BLaER1 treated with 17β-estradiol and CSF1 and Interleukin-3, amounts not matched to agents 10 nM and 100 nM (cell line): Measurements from ENCODE around the gene RASSF9.

Experiments
- H3K27ac ChIP-seq, 11 experiments: shearing (Covaris generic); formaldehyde crosslinking; 2 replicates each; pipeline ENCODE4 v1.8.1; 2022
- H3K27me3 ChIP-seq, 11 experiments: shearing (Covaris generic); formaldehyde crosslinking; 2 replicates each; pipeline ENCODE4 v1.8.1; 2022
- H3K36me3 ChIP-seq, 11 experiments: shearing (Covaris generic); formaldehyde crosslinking; 2 replicates each; pipeline ENCODE4 v1.8.1; 2022
- H3K4me1 ChIP-seq, 10 experiments: shearing (Covaris generic); formaldehyde crosslinking; 2 replicates each; pipeline ENCODE4 v1.8.1; 2022
- H3K4me2 ChIP-seq, 11 experiments: shearing (Covaris generic); formaldehyde crosslinking; 2 replicates each; pipeline ENCODE4 v1.8.1; 2022
- H3K4me3 ChIP-seq, 10 experiments: shearing (Covaris generic); formaldehyde crosslinking; 2 replicates each; pipeline ENCODE4 v1.8.1; 2022
- H3K9ac ChIP-seq, 11 experiments: shearing (Covaris generic); formaldehyde crosslinking; 2 replicates each; pipeline ENCODE4 v1.8.1; 2022
- H3K9me3 ChIP-seq, 11 experiments: shearing (Covaris generic); formaldehyde crosslinking; replicated peaks in 1 of 11; 2 replicates each; pipeline ENCODE4 v1.8.1; 2022
- H4K20me1 ChIP-seq, 11 experiments: shearing (Covaris generic); formaldehyde crosslinking; 2 replicates each; pipeline ENCODE4 v1.8.1; 2022
- Cebpa-rat ChIP-seq, 11 experiments: shearing (Covaris generic); IDR thresholded peaks; 2 replicates each; pipeline ENCODE4 v1.8.1; 2022

RASSF9 gene

DNA sequence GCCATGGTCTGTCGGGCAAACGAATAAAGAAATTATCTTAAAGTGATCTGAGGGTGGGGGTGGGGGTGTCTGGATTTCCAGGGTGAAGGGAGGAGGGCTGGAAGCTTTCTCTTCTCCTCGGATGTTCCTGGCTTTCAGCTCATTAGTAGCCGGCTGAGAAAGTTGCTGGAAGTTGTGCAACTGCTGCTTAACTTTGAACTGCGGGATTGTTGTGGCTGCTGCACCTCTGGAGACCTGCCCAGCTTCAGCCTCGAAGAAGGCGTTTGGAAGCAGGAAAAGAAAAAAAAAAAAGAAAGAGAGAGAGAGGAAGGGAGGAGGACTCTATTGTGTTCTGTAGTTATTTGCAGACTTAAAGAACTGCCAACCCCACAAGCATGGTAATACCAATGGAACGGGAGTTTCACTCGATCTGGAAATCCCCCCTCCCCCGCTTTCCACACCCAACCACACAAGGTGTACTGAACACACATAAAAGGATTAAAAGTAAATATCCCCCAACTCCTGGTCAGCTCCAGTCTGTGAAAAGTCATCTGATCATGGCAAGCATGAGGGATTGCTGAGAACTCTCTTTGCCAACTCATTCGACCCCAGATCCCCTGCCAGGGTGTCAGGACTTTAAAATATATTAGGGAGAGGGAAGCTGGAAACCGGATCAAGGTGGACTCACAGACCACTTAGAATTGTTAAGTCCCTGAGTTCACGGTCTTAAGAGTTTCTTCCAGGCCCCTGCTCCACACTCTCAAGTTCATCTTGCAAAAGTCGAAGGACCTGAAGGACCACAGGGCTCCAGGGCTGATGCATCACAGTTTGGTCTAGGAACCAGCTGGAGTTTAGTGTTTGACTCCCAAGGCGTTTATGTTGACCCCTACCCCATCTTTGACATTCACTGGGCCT lies at the start of gene RASSF9:
Gene RASSF9, minus strand, starts transcription at position 213 of the 894 bp plus-strand sequence. Its CDS starts 208 bp downstream, at position 5.
- H3K4me1 ChIP-seq: no peaks in the 10 kb centered on the region
- no peak within 1 kb of the TSS for H3K4me3 ChIP-seq
- H3K36me3 ChIP-seq: no peaks in the 10 kb centered on the region
- no peaks in the 10 kb centered on the region for H4K20me1 ChIP-seq
- H3K9me3 ChIP-seq: no peaks in the 10 kb centered on the region
- H3K4me2 ChIP-seq: no peak within 1 kb of the TSS
- no peak within 1 kb of the TSS for H3K9ac ChIP-seq
- no peaks in the 10 kb centered on the region for H3K27me3 ChIP-seq
- TF ChIP-seq Cebpa-rat (IDR thresholded peaks at IDR 0.05): no peak
- H3K27ac ChIP-seq: no peak within 1 kb of the TSS

DNA sequence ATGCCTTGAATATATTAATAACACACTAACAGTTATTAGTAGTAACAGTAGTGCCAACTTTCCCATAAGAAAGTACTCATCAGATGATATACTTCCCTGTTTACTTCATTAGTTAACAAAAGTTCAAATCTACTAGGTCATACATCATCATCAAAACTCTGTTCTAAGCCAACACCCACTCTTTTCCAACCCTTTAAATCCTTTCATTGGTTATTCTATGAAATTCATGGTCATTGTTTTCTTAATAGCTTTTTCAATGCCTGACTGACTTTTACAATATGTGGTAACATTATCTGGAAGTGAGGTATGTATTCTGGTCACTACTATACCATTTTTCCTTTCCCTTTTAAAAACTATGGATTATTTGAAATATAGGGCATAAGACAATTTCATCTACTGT lies 47.6 kb upstream of the RASSF9 start:
- Histone ChIP-seq H3K9me3 (no peaks in the 10 kb centered on the region), H3K27ac (no peak overlapping the region), H3K36me3 (no peaks in the 10 kb centered on the region), H3K4me2 (no peak overlapping the region), H3K27me3 (no peaks in the 10 kb centered on the region), H3K9ac (no peak overlapping the region), H3K4me3 (no peak overlapping the region), H4K20me1 (no peaks in the 10 kb centered on the region), H3K4me1 (no peaks in the 10 kb centered on the region)
- TF ChIP-seq Cebpa-rat (IDR thresholded peaks at IDR 0.05): no peak

DNA sequence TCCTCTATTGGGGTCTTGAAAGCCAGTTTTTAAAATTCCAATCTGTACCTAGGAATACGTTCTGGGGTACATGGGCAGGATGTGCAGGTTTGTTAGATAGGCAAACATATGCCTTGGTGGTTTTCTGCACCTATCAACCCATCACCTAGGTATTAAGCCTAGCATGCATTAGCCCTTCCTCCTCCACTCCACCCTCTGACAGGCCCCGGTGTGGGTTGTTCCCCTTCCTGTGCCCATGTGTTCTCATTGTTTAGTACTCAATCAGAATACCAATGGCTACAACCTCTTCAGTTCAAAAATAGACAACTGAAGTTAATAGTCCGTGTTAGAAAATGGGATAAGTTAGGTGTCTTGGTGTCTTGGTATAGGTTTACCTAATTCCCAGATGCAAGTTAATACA lies 41.2 kb upstream of the RASSF9 start:
- Histone ChIP-seq H3K27me3 (no peaks in the 10 kb centered on the region), H3K4me2 (no peak overlapping the region), H3K4me1 (no peaks in the 10 kb centered on the region), H3K9me3 (no peaks in the 10 kb centered on the region), H3K27ac (no peak overlapping the region), H3K36me3 (no peaks in the 10 kb centered on the region), H3K9ac (no peak overlapping the region), H3K4me3 (no peak overlapping the region), H4K20me1 (no peaks in the 10 kb centered on the region)
- no peak for TF ChIP-seq Cebpa-rat (IDR thresholded peaks at IDR 0.05)

DNA sequence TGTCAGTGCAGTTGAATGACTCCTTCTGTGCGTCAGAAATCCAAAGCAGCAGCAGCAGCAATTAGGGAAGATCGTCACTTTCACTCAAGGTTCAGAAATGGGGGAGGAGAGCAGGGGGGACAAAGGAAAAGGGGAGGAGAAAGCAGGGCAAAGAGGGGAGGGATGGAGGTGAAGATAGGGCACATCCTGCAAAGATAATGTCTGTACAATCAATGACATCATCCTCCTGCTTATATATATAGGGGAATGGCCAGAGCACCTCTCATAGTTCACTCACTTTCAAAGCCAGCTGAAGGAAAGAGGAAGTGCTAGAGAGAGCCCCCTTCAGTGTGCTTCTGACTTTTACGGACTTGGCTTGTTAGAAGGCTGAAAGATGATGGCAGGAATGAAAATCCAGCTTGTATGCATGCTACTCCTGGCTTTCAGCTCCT lies 37.8 kb upstream of the RASSF9 start, which contains the start of gene NTS:
Gene NTS, plus strand, starts transcription at position 265 of the 431 bp plus-strand sequence. Its CDS starts 109 bp downstream, at position 374.
- no peak for TF ChIP-seq Cebpa-rat (IDR thresholded peaks at IDR 0.05)
- Histone ChIP-seq H3K4me2 (no peak within 1 kb of the TSS), H3K27me3 (no peaks in the 10 kb centered on the region), H3K27ac (no peak within 1 kb of the TSS), H3K9me3 (no peaks in the 10 kb centered on the region), H3K9ac (no peak within 1 kb of the TSS), H3K36me3 (no peaks in the 10 kb centered on the region), H3K4me1 (no peaks in the 10 kb centered on the region), H3K4me3 (no peak within 1 kb of the TSS), H4K20me1 (no peaks in the 10 kb centered on the region)

DNA sequence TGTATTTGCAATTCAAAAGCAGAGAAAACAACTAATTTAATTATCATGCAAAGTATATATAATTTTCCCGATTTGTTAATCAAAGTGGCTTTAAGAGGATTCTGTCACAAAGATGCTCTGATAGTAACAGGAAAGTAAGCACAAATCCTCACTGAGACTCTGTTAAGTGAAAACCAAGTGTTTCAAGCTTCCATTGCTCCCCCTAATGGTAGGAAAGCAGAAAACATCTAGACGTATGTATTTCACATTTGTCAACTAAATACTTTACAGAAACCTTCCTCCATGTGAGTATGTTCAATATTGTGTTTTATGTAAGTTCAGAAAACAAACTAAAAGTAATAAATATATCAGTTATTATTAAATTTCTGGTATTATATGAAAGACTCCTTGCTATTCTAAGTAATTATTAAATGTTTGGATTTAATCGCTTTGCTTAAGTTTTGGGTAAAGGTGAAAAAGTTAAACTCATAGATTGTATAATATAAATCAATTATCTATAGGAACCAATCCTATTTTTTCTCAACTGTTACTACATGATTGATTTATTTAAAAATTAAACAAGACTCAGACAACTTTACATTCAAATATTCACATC lies 36.4 kb upstream of the RASSF9 start:
- Histone ChIP-seq H3K4me3 (no peak overlapping the region), H3K27me3 (no peaks in the 10 kb centered on the region), H3K9me3 (no peaks in the 10 kb centered on the region), H3K36me3 (no peaks in the 10 kb centered on the region), H3K27ac (no peak overlapping the region), H3K4me2 (no peak overlapping the region), H3K4me1 (no peaks in the 10 kb centered on the region), H4K20me1 (no peaks in the 10 kb centered on the region), H3K9ac (no peak overlapping the region)
- no peak for TF ChIP-seq Cebpa-rat (IDR thresholded peaks at IDR 0.05)

DNA sequence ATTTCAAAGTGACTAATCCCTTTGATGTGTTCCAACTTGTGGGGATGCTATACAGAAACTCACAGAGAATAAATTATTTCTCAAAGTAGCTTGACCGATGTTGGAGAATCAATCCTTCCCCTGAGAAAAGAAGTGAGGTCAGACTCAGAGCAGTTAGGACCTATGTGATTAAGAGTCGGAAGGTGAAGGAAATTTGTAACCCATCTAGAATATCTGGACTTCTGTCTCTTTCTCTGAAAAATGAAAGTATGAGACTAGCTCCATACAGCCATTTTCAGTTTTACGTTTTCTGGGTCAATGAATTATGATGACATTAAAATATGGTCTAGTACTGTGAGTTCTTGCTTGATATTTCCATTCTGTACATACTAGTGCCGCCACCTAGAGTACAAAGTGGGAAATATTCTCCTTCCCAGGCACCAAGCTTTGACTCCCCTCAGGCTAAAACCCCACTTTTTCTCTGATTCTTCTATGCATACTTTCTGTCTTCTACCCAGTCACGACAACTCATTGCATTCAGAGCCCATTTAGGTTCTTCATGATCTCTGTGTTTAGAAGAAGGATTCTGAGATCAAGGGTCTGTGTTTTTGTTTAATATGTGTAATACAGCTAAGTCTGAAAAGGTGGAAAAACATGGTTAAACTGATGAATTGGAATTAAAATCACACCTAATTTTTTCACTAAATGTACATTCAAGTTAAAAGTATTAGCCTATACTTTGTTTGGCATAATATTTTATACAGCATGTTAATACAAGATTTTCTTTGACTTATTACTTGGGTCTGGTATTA lies 31.0 kb upstream of the RASSF9 start:
- no peak overlapping the region for H3K27ac ChIP-seq
- no peaks in the 10 kb centered on the region for H3K36me3 ChIP-seq
- no peak for TF ChIP-seq Cebpa-rat (IDR thresholded peaks at IDR 0.05)
- no peak overlapping the region for H3K9ac ChIP-seq
- no peak overlapping the region for H3K4me3 ChIP-seq
- H3K4me1 ChIP-seq: peaks cover 0 to 4% (median 1%) of the 10 kb centered on the region in 10 experiments; a peak in 7 of 20 replicates
- no peak overlapping the region for H3K4me2 ChIP-seq
- H4K20me1 ChIP-seq: no peaks in the 10 kb centered on the region
- no peaks in the 10 kb centered on the region for H3K9me3 ChIP-seq
- H3K27me3 ChIP-seq: no peaks in the 10 kb centered on the region

DNA sequence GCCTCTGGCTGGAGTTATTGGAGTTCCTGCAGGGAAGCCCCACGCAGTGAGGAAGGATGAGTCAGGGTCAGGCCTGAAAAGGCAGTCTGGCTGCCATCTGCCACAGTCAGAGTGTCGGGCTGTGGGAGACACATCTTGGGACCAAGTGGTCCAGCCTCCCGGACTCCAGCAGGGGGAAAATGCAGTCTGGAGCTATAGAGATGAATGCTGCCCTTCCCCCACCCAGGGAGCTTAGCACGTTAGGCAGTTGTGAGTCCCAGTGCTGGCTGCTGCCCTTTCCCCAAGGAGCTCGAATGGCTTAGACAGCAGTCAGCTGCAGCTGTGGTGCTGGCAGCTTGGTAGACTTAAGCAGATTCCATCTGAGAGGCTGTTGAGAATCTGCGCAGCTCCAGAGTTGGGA lies 29.7 kb upstream of the RASSF9 start:
- Histone ChIP-seq H3K27ac (no peak overlapping the region), H3K36me3 (no peaks in the 10 kb centered on the region), H3K27me3 (no peaks in the 10 kb centered on the region), H4K20me1 (no peaks in the 10 kb centered on the region), H3K4me3 (no peak overlapping the region), H3K9ac (no peak overlapping the region), H3K9me3 (no peaks in the 10 kb centered on the region), H3K4me2 (no peak overlapping the region), H3K4me1 (peaks cover 10 to 17% (median 14%) of the 10 kb centered on the region in 10 experiments; a peak in 18 of 20 replicates)
- no peak for TF ChIP-seq Cebpa-rat (IDR thresholded peaks at IDR 0.05)

DNA sequence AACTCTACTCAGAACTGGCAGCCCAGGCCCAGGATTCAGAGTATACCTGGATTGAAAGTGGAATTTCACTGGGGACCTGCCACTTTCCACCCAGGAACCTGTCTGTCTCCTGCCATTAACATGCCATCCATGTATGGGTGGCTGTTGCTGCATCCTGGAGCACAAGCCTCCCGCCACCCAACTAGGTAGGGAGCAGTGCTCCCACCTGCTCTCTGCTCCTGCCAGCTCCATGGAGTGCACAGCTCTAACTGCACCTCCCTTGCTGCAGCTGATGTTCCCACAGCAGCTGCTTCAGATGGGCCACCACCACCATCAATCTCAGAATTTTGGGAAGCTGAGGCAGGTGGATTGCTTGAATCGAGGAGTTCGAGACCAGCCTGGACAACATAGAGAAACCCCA lies 20.8 kb upstream of the RASSF9 start:
- H3K36me3 ChIP-seq: no peaks in the 10 kb centered on the region
- peaks cover 8 to 14% (median 12%) of the 10 kb centered on the region in 10 experiments; a peak in 18 of 20 replicates for H3K4me1 ChIP-seq

DNA sequence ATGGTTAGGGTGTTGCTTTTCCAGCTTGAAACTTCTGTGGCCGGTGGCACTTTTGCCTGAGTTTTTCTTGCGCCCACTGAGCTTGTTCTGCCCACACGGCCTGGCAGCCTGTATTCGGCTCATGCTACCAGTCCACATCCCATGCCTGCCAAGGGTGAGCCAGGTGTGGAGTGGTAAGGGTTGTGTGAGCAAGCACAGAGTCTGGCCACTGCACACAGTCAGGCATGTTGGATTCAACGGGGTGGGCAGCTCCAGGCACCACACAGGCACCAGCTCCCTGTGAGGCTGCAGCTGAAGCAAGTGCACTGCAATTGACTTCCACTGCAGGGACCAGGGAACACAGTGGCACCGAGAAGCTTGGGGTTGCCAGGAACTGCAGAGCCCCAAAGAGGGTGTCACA lies 19.1 kb upstream of the RASSF9 start:
- Histone ChIP-seq H3K27me3 (no peaks in the 10 kb centered on the region), H3K4me3 (no peak overlapping the region), H3K9me3 (peaks cover 0 to 10% (median 7%) of the 10 kb centered on the region in 11 experiments; a peak in 6 of 22 replicates), H3K27ac (no peak overlapping the region), H3K9ac (no peak overlapping the region), H3K4me2 (no peak overlapping the region), H4K20me1 (no peaks in the 10 kb centered on the region), H3K4me1 (no peaks in the 10 kb centered on the region), H3K36me3 (no peaks in the 10 kb centered on the region)
- no peak for TF ChIP-seq Cebpa-rat (IDR thresholded peaks at IDR 0.05)

More for the DNA sequence above, 20.8 kb upstream of the RASSF9 start:
- H3K9me3 ChIP-seq: peaks cover 0 to 10% (median 0%) of the 10 kb centered on the region in 11 experiments; a peak in 6 of 22 replicates
- TF ChIP-seq Cebpa-rat (IDR thresholded peaks at IDR 0.05): no peak
- H4K20me1 ChIP-seq: no peaks in the 10 kb centered on the region
- H3K27me3 ChIP-seq: no peaks in the 10 kb centered on the region
- no peak overlapping the region for H3K9ac ChIP-seq
- H3K27ac ChIP-seq: no peak overlapping the region
- H3K4me2 ChIP-seq: no peak overlapping the region
- H3K4me3 ChIP-seq: no peak overlapping the region
